HG02840 (cell line): ENCODE data around the gene GNAI2.
A peak's percentile ranks its signal among the peaks of the same experiment; 100 is the strongest.
"Not testable (repeated sequence)": the region's sequence is repeated elsewhere in the genome, so short reads cannot be mapped to it uniquely, and the experiment has no call there.

Experiments used
- ATAC-seq: cut with Tn5 transposase; IDR thresholded peaks from one replicate; pipeline ENCODE4 v1.9.1; 2021; ENCODE audit warnings: mild to moderate bottlenecking, moderate library complexity, moderate number of reproducible peaks; ENCODE audit not compliant: unreplicated experiment, low FRiP score

GNAI2 gene

DNA sequence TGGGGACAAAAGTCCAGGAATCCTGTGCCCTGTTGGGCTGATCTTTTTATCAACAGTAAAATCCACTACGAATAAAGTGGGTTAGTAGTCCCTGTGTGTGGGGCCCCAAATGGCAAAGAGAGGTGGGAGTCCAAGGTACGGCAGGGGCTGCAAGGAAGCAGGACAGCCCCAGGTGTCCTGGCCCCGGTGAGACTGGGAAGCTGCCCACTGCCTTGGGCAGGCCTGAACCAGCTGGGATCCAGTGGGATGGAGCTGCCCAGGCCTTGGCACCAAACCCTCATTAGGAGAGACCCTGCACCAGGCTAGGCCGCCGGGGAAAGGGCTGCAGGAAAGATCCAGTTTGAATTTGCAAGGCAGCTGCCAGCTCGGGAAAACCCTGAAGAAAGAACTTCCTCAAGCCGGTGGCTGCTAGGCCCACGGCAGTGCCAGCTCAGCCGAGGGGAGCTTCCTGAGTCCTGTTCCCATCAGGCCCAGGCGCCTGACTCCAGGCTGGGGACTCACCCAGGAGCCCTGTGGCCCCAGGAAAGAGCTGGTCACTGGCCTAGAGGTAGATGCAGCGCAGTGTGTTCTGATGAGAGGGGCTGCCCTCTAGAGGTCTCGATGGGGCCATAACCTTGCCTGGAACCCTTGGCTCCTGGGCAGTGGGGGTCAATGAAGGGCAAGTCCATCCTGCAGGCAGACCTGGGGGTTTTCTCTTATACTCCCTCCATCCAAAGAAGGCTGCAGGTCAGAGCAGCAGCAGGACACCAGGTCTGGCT is 14.4 kb upstream of the GNAI2 start:
- ATAC-seq = no peak

GRCh38 chr3:50222169-50222528 is 13.9 kb upstream of the GNAI2 start:
- no peak for ATAC-seq

- no peak for ATAC-seq
Measured at GRCh38 chr3:50224639-50225038, 11.4 kb upstream of the GNAI2 start.

DNA sequence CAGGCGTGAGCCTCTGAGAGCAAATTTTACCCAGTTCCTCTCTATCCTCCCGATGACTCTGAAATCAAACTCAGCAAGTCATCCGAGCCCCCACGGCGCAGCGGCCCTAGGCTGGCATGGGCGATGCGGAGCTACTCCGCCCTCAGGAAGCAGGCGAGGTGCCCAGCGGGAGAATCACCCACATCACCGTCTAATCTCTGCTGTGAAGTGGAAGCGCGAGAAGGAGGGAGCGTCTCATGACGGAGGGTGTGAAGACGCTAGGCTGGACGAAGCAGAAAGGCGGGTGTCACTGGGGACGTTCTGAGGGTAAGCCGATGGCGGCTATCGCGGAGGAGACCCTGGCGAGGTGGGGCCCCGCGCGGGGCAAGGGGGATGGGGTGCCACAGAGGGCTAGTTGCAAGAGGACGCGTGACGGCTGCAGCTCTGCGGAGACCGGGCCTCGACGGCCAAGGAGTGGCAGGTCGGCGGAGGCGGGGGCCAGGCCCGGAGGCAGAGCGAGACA is 9.1 kb upstream of the GNAI2 start:
- no peak for ATAC-seq

- ATAC-seq = peak; percentile 69
Measured at GRCh38 chr3:50227390-50228183, 8.4 kb upstream of the GNAI2 start.

DNA sequence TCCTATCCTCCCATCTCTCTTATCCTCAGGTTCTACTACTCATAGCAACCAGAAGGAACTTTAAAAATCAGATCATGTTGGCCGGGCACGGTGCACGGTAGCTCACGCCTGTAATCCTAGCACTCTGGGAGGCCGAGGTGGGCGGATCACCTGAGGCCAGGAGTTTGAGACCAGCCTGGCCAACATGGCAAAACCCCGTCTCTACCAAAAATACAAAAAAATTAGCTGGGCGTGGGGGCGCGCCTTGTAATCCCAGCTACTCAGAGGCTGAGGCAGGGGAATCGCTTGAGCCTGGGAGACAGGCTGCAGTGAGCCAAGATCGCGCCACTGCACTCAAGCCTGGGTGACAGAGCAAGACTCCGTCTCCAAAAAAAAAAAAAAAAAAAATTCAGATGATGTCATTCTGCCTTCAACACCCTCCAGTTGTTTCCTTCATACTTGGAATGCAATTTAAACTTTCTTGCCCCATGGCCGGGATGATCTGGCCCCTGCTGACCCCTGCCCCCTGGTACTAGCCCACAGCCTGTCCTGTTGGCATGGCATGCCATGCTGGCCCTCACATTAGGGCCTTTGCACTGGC is 7.7 kb upstream of the GNAI2 start:
- ATAC-seq = not testable (repeated sequence)

DNA sequence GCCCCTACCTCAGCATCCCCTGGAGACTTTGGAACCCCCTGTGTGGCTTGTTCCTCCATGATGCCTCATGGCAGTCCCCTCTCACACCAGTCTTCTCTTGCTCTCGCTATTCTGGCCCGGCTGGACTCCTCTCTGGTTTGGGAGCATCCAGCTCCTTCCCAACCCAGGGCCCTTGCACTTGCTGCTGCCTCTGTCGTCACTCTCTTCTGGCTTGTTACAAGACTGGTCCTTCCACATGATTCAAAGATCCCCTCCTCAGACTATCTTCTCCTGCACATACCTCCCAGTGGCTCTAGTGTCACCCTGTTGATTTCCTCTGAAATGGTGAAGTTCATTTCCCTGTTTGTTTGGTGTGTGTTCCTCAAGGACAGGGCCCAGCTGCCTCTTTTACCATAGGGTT is 6.5 kb upstream of the GNAI2 start:
- no peak for ATAC-seq

GRCh38 chr3:50230104-50230793 is 5.8 kb upstream of the GNAI2 start:
- ATAC-seq = no peak

DNA sequence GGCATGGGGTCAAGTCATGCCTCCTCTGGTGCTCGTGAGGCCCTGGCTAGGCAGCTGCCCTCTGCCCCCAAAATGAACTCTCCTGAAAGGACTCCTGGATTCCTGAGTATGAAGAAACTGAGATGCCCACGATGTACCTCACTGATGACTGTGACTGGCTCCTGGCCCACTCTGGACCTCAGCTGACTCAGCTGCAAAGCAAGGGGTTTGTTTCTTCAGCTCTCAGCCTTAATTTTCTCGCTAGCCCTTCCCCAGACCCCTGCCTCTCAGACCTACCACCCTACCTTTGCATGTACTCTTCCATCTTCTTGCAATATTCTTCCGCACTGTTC is 5.2 kb upstream of the GNAI2 start:
- no peak for ATAC-seq

- ATAC-seq = no peak
Measured at GRCh38 chr3:50231581-50231980, 4.4 kb upstream of the GNAI2 start.

DNA sequence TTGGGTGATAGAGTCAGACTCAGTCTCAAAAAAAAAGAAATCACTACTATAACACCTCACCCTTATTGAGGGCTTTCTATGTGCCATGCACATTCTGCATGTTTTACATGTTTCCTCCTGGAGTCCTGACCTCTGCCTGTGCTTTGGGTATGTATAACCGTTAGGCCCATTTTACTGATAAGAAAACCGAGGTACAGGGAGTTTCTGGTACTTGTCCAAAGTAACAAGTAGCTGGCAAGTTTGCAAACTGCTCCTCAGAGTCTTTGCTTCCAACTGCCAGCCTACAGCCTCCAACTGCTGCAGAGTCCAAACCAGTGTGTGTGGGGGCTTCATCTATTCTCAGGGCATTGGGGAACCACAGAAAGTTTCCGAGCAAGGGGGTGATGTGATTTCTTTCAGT is 3.7 kb upstream of the GNAI2 start:
- ATAC-seq = no peak

- no peak for ATAC-seq
Measured at GRCh38 chr3:50233176-50233575, 2.8 kb upstream of the GNAI2 start.

DNA sequence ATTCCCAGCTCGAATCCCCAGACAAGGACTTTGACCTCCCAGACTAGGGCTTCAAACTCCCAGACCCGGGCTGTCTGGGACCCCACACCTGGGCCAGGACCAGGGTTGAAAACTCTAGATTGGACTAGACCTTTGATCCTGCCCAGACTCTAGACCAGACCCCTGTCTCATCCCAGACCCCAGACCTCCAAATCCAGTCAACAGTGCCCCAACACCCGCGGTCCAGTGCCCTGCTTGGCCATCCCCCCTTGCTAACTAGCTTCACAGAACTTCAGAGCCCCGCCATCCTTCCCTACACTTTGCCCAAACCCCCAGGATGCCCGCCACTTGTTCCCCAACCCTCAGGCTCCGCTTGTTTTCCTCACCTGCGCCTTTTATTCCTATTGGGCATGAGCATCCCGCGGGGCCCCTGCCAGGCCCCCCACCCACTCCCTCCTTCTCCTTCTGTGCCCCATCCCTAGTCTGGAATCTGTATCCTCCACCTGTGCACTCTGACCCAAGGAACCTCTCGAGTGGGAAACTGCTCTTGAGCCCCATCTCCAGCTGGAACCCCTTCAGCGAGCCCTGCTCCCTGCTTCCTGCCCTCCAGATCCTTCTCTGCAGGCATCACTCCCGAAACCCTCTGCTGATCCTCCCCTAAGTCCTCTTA is 604 bp downstream of the GNAI2 start:
- ATAC-seq = no peak

DNA sequence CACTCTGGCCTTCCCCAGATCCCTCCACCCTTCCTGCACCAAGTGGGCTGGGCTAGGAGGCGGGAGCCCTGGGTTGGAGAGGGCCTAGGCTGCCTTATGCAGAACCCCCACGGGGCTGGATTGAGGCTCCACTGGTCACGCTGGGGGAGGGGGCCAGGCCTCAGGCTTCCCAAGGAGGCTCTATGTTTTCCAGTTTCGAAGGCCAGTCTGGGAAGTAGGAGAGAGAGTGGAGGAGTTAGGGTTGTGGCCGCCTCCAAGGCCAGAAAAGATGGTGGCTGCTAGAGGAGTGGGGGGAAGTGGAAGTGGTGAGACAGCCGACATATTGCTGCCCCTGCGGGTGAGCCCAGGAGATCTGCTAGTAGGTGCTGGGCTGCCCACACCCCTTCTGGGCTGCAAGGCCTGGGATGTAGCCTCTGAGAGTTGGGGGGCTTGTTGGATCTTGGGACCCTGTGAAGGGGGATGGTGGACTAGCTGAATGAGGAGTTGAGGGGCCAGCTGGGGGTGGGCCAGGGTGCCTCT is 1.2 kb downstream of the GNAI2 start:
- no peak for ATAC-seq

- ATAC-seq = no peak
Measured at GRCh38 chr3:50237754-50238548, 1.9 kb downstream of the GNAI2 start.

GRCh38 chr3:50238549-50239026 is 2.6 kb downstream of the GNAI2 start:
- ATAC-seq = no peak

GRCh38 chr3:50239649-50240048 is 3.6 kb downstream of the GNAI2 start:
- ATAC-seq = no peak

DNA sequence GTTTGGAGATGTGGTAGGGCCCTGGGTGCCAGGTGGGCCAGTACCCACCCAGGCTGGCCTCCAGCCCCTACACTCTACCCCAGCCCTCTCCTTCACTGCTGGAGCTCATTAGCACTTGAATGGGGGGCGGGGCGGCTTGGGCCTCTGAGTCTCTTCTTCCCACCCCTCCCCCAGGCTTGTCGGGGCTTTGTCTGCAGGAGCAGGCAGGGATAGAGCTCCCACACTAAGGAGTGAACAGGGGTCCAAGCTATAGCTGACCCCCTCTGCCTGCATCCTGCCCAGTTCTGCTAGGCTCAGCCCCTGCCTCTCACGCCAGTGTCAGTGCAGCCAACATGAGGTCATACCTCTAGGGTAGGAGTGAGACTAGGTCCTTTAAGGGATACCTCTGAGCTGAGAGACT is 5.2 kb downstream of the GNAI2 start:
- no peak for ATAC-seq

GRCh38 chr3:50241713-50242380 is 5.8 kb downstream of the GNAI2 start:
- no peak for ATAC-seq
